ENCODE measurements around the gene MXRA5.
A peak's percentile ranks its signal among the peaks of the same experiment; 100 is the strongest.

The MXRA5 gene

GRCh38 chrX:3263681-3264126 lies 82.7 kb downstream of the MXRA5 start:
- Mint-ChIP-seq H3K27me3 (ENCODE audit: low read depth) (peaks cover 7% of the 10 kb centered on the region), H3K9me3 (peaks cover 41% of the 10 kb centered on the region), H3K36me3 (ENCODE audit: low read depth) (peaks cover 10% of the 10 kb centered on the region), H3K4me3 (no peak overlapping the region), H3K27ac (peak overlapping the region; percentile 10 to 32 (median 31)), H3K4me1 (peaks cover 23% of the 10 kb centered on the region)
- TF ChIP-seq CTCF (IDR thresholded peaks at IDR 0.05; ENCODE audit: unreplicated experiment in 3 of 3): no peak

GRCh38 chrX:3262901-3263300 lies 83.6 kb downstream of the MXRA5 start:
- no peak for TF ChIP-seq CTCF (IDR thresholded peaks at IDR 0.05; ENCODE audit: unreplicated experiment in 3 of 3)
- Mint-ChIP-seq H3K36me3 (ENCODE audit: low read depth) (peaks cover 10% of the 10 kb centered on the region), H3K27ac (peak overlapping the region; percentile 32 to 80 (median 42)), H3K4me1 (peaks cover 20% of the 10 kb centered on the region), H3K27me3 (ENCODE audit: low read depth) (peaks cover 7% of the 10 kb centered on the region), H3K4me3 (no peak overlapping the region), H3K9me3 (peaks cover 43% of the 10 kb centered on the region)

Data from nephron (organoid).